Activated B cell treated with CpG ODN at 0.5 μM for 24 hours (primary cell): ENCODE measurements around the gene ERC2. TPM values are rescaled to one million over a fixed set of nuclear protein-coding genes. Genes with fewer than 3 reads are reported as not detected.

Experiments used
- ATAC-seq: fragments of 200-7000 bp; cut with Tn5 transposase; one replicate; pipeline ENCODE4 v1.10.0; 2021; ENCODE audit warnings: low read depth, mild to moderate bottlenecking, moderate library complexity
- CTCF ChIA-PET: fragments of 350-600 bp; sonication (Branson Sonifier 250); formaldehyde crosslinking; loops from one replicate; lab custom pipeline; 2021; ENCODE audit warnings: antibody characterized with exemption; lab: Charles Lee
- POLR2A ChIA-PET: fragments of 350-600 bp; sonication (Branson Sonifier 250); formaldehyde crosslinking; loops from one replicate; lab custom pipeline; 2021; ENCODE audit warnings: antibody characterized with exemption; lab: Charles Lee
- DNase-seq: peaks from one replicate; pipeline ENCODE4 v3.0.0; 2022
- H3K27ac Mint-ChIP-seq: one replicate; pipeline ENCODE4 v1.8.0; 2020; ENCODE audit warnings: mixed read lengths
- H3K27me3 Mint-ChIP-seq: one replicate; pipeline ENCODE4 v1.8.0; 2021; ENCODE audit warnings: mixed read lengths
- H3K36me3 Mint-ChIP-seq: one replicate; pipeline ENCODE4 v1.8.0; 2021; ENCODE audit warnings: low read depth, mixed read lengths
- H3K4me1 Mint-ChIP-seq: one replicate; pipeline ENCODE4 v1.8.0; 2021; ENCODE audit warnings: mixed read lengths
- H3K4me3 Mint-ChIP-seq: one replicate; pipeline ENCODE4 v1.8.0; 2020; ENCODE audit warnings: mild to moderate bottlenecking, mixed read lengths
- H3K9me3 Mint-ChIP-seq: one replicate; pipeline ENCODE4 v1.8.0; 2020; ENCODE audit warnings: mixed read lengths
- intact Hi-C: fragments of 100-400 bp; cut with micrococcal nuclease; formaldehyde crosslinking; loops from one replicate; pipeline ENCODE4 v1.15.1; 2024
- total RNA-seq: library from RNA; stranded (reverse); gene quantifications from 2 replicates; pipeline ENCODE4 v1.2.3, GENCODE V29; 2022
- TF ChIP-seq, protein P1 (sequence below): fragments of 200-600 bp; IDR thresholded peaks from one replicate; pipeline ENCODE4 v1.8.0; 2022; ENCODE audit warnings: antibody characterized with exemption, mild to moderate bottlenecking

ERC2 gene
- total RNA-seq, 1 donor from 2014 or later: not detected

- ChIA-PET CTCF (no interaction called here), POLR2A (no interaction called here)
- Mint-ChIP-seq H3K9me3 (no peaks in the 10 kb centered on the region), H3K4me1 (no peaks in the 10 kb centered on the region), H3K27ac (no peak overlapping the region), H3K27me3 (no peaks in the 10 kb centered on the region), H3K36me3 (no peaks in the 10 kb centered on the region), H3K4me3 (no peak overlapping the region)
- ATAC-seq (no peak), DNase-seq (no peak)
- TF ChIP-seq, protein P1, sequence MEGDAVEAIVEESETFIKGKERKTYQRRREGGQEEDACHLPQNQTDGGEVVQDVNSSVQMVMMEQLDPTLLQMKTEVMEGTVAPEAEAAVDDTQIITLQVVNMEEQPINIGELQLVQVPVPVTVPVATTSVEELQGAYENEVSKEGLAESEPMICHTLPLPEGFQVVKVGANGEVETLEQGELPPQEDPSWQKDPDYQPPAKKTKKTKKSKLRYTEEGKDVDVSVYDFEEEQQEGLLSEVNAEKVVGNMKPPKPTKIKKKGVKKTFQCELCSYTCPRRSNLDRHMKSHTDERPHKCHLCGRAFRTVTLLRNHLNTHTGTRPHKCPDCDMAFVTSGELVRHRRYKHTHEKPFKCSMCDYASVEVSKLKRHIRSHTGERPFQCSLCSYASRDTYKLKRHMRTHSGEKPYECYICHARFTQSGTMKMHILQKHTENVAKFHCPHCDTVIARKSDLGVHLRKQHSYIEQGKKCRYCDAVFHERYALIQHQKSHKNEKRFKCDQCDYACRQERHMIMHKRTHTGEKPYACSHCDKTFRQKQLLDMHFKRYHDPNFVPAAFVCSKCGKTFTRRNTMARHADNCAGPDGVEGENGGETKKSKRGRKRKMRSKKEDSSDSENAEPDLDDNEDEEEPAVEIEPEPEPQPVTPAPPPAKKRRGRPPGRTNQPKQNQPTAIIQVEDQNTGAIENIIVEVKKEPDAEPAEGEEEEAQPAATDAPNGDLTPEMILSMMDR: no peak
- intact Hi-C loops: no loop called here
Measured at GRCh38 chr3:55588146-55588765, 880.0 kb downstream of the ERC2 start.

DNA sequence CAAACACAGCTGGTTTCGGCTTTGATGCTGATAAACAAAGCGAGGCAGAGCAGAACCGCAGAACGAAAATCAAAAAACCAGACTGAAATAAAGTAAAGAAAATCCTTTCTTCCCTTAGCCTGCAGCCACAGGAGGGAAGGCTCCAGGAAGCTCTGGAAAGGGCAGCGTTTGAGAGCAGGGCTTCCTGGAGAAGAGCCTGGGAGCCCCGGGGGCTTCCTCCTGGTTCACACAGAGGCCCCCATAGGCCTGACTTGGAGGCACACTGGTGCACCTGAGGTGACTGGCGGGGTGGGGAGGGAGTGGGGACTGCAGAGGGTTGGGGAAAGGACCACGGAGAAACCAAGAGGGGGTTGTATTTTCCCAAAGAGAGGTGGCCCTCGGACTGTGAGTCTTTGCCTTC lies 882.4 kb downstream of the ERC2 start:
- Mint-ChIP-seq H3K4me3 (no peak overlapping the region), H3K36me3 (no peaks in the 10 kb centered on the region), H3K9me3 (no peaks in the 10 kb centered on the region), H3K27ac (no peak overlapping the region), H3K4me1 (no peaks in the 10 kb centered on the region), H3K27me3 (no peaks in the 10 kb centered on the region)
- ATAC-seq (no peak), DNase-seq (no peak)
- POLR2A ChIA-PET: no interaction called here
- CTCF ChIA-PET: no interaction called here
- intact Hi-C loops: no loop called here
- TF ChIP-seq, protein P1: no peak

GRCh38 chr3:55584716-55585368 lies 883.4 kb downstream of the ERC2 start:
- ChIA-PET CTCF (no interaction called here), POLR2A (no interaction called here)
- ATAC-seq (no peak), DNase-seq (no peak)
- TF ChIP-seq, protein P1: no peak
- H3K4me3 Mint-ChIP-seq: no peak overlapping the region
- H3K36me3 Mint-ChIP-seq: no peaks in the 10 kb centered on the region
- peaks cover 3% of the 10 kb centered on the region for H3K9me3 Mint-ChIP-seq
- no peak overlapping the region for H3K27ac Mint-ChIP-seq
- no peaks in the 10 kb centered on the region for H3K27me3 Mint-ChIP-seq
- intact Hi-C loops: no loop called here
- no peaks in the 10 kb centered on the region for H3K4me1 Mint-ChIP-seq

GRCh38 chr3:55584030-55584429 lies 884.2 kb downstream of the ERC2 start:
- TF ChIP-seq, protein P1: no peak
- peaks cover 3% of the 10 kb centered on the region for H3K9me3 Mint-ChIP-seq
- no peak for DNase-seq
- H3K27me3 Mint-ChIP-seq: no peaks in the 10 kb centered on the region
- ChIA-PET CTCF (no interaction called here), POLR2A (no interaction called here)
- no peak for ATAC-seq
- no peaks in the 10 kb centered on the region for H3K4me1 Mint-ChIP-seq
- intact Hi-C loops: no loop called here
- H3K4me3 Mint-ChIP-seq: no peak overlapping the region
- no peak overlapping the region for H3K27ac Mint-ChIP-seq
- no peaks in the 10 kb centered on the region for H3K36me3 Mint-ChIP-seq

DNA sequence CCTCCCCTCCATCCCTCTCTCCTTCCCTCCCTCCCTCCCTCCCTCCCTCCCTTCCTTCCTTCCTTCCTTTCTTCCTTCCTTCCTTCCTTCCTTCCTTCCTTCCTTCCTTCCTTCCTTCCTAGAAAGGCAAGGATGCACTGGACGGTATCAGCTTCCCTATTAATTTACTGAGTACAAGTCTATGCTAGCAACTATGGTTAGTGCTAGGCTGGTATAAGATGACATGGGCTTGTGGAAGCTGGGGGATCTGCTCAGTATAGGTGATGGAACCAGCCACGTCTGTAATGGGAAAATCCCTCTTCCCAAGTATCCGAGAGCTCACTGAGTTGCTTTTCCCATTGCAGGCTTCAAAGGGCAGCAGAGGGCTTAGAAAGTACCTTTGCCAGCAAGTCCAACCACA lies 884.8 kb downstream of the ERC2 start:
- Mint-ChIP-seq H3K4me1 (no peaks in the 10 kb centered on the region), H3K27ac (no peak overlapping the region), H3K4me3 (no peak overlapping the region), H3K27me3 (no peaks in the 10 kb centered on the region), H3K36me3 (no peaks in the 10 kb centered on the region), H3K9me3 (peaks cover 3% of the 10 kb centered on the region)
- TF ChIP-seq, protein P1: no peak
- ATAC-seq: no peak
- ChIA-PET POLR2A (no interaction called here), CTCF (no interaction called here)
- no peak for DNase-seq
- intact Hi-C loops: no loop called here
